Spleen (tissue), 11 donors: ENCODE results near the gene UGT1A10. TPM values are rescaled to one million over a fixed set of nuclear protein-coding genes. Genes with fewer than 3 reads are reported as not detected.

Experiments used
- DNase-seq: peaks from one replicate; pipeline ENCODE4 v3.0.0-alpha.2; 2020
- H3K27ac ChIP-seq, 8 donors: fragments of 200-600 bp; sonication (generic) in 7 of 8; 1 replicate in 4 of 8; 2 replicates in 4 of 8; pipeline versions ENCODE4 v1.5.0 to v1.8.0; 2016 to 2021; ENCODE audit warnings: inconsistent platforms in 4 of 8, mild to moderate bottlenecking in 4 of 8, moderate library complexity in 1 of 8
- H3K27me3 ChIP-seq, 7 donors: fragments of 200-600 bp; sonication (generic) in 6 of 7; replicated peaks in 1 of 7; 1 replicate in 4 of 7; 2 replicates in 3 of 7; pipeline versions ENCODE4 v1.5.0 to v1.8.0; 2016 to 2021; ENCODE audit warnings: inconsistent platforms in 3 of 7, mild to moderate bottlenecking in 1 of 7
- H3K36me3 ChIP-seq, 6 donors: fragments of 200-600 bp; sonication (generic) in 5 of 6; 1 replicate in 4 of 6; 2 replicates in 2 of 6; pipeline versions ENCODE4 v1.5.0 to v1.8.0; 2016 to 2021; ENCODE audit warnings: inconsistent platforms in 2 of 6
- H3K4me1 ChIP-seq, 6 donors: fragments of 200-600 bp; sonication (generic) in 5 of 6; 1 replicate in 3 of 6; 2 replicates in 3 of 6; pipeline versions ENCODE4 v1.5.0 to v1.8.0; 2016 to 2021; ENCODE audit warnings: inconsistent platforms in 3 of 6
- H3K4me3 ChIP-seq, 8 donors: fragments of 200-600 bp; sonication (generic) in 7 of 8; 1 replicate in 4 of 8; 2 replicates in 4 of 8; pipeline versions ENCODE4 v1.5.0 to v1.8.0; 2016 to 2021; ENCODE audit warnings: inconsistent platforms in 4 of 8, mild to moderate bottlenecking in 4 of 8, moderate library complexity in 2 of 8
- H3K9me3 ChIP-seq, 8 donors: fragments of 200-600 bp; sonication (generic) in 7 of 8; 1 replicate in 4 of 8; 2 replicates in 4 of 8; pipeline versions ENCODE4 v1.5.0 to v1.8.0; 2016 to 2021; ENCODE audit warnings: inconsistent platforms in 4 of 8
- POLR2A ChIP-seq, 3 donors: fragments of 450-650 bp; IDR thresholded peaks; one replicate each; pipeline ENCODE4 v1.5.1; 2017; ENCODE audit warnings: antibody characterized with exemption in 3 of 3, mild to moderate bottlenecking in 1 of 3
- POLR2AphosphoS5 ChIP-seq, 3 donors: sonication (generic); formaldehyde crosslinking; IDR thresholded peaks; one replicate each; pipeline ENCODE4 v1.5.1; 2017; ENCODE audit warnings: antibody characterized with exemption in 3 of 3
- WGBS, 5 donors: extraction: QIAGEN DNeasy Blood & Tissue Kit in 3 of 5; methylation state at CpG; one replicate each; pipeline versions ENCODE4 v1.1.5 to v1.1.7; 2013 to 2018; 5-methylcytosine and 5-hydroxymethylcytosine counted together
- intact Hi-C: fragments of 100-400 bp; cut with DNase I; formaldehyde crosslinking; loops from one replicate; pipeline ENCODE4 v1.15.0; 2023; ENCODE audit warnings: low total_unique reads
- polyA plus RNA-seq, 3 donors: library from polyadenylated mRNA; stranded (reverse); fragments of 200-250 nt; gene quantifications; one replicate each; pipeline ENCODE4 v1.2.1, GENCODE V29; 2013
- total RNA-seq, 7 donors: library from RNA; depleted of rRNA in 3 of 7; stranded (reverse); fragments of >200 nt in 3 of 7; fragmentation: NEBNext Ultra II Directional in 4 of 7; extraction: Animal tissue kit (Norgen Biotek cat#: 25700) in 4 of 7; gene quantifications; one replicate each; pipeline versions ENCODE4 v1.1.0 to v1.2.1, GENCODE V29; 2016 to 2021
- TF ChIP-seq, protein P1 (sequence below), 11 experiments: fragments of 200-600 bp in 7 of 11; fragments of 450-650 bp in 4 of 11; sonication (generic) in 4 of 11; IDR thresholded peaks in 8 of 11; conservative IDR thresholded peaks in 3 of 11; 1 replicate in 7 of 11; 2 replicates in 4 of 11; pipeline versions ENCODE4 v1.4.0 to v1.8.0; 2016 to 2021; ENCODE audit warnings: antibody characterized with exemption in 11 of 11, inconsistent platforms in 4 of 11, mild to moderate bottlenecking in 1 of 11
- donor health status: healthy with polysubstance abuse.
- donor health status: DM: no; HTN: no; CAD: no; lungs with moderate emphysema.
- donor health status: DM: no; HTN: no; CAD: no.
- donor health status: Bipolar disorder and iron deficiency.
- donor health status: healthy.
- donor health status: DM: no; HTN: no; CAD: no.
- donor health status: DM: yes; HTN: yes; CAD: no.

UGT1A10 gene
- total and polyA plus RNA-seq, 10 donors = 0.03 TPM; not detected in 9

DNA sequence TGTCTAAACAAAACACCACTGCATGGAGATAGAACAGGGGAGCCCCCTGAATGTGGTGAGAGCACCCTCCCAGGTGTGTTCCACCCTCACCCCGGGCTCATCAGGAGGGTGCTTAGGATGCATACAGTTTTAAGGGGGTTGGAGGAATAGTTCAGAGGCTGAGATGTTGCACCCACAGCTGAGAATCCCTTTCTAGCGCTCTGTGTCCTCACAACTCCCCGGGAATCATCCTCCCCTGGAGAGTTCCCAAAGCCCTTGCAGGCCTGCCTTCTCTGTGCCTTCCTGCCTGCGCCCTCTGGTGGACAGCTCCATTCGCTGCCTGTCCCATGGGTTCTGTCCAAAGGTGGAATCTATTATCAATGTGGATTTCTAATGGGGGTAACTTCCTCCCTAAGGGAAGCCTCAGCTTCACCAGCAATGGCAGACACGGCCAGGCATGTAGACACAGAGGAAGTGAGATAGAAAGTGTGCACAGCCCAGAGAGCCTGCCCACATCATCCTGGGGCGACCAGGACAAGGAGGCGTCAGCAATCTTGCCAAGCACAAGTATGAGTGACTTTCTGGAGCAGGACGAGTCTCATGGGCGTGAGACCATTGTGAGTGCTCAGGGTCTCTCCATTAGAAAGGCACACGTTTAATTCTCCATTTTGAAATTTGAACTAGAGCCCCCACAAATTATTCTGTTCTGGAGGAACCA is 75.2 kb downstream of the UGT1A10 start:
- Histone ChIP-seq H3K27ac (no peak overlapping the region), H3K36me3 (no peaks in the 10 kb centered on the region), H3K27me3 (peaks cover 0 to 21% (median 0%) of the 10 kb centered on the region in 7 donors), H3K9me3 (no peaks in the 10 kb centered on the region), H3K4me1 (no peaks in the 10 kb centered on the region), H3K4me3 (no peak overlapping the region)
- WGBS, 5 donors = 36 to 43% (median 38%) methylated on average over 11 of the region's 11 CpGs
- TF ChIP-seq POLR2AphosphoS5 (IDR thresholded peaks at IDR 0.05) = no peak
- TF ChIP-seq POLR2A (IDR thresholded peaks at IDR 0.05) = no peak
- TF ChIP-seq, protein P1, sequence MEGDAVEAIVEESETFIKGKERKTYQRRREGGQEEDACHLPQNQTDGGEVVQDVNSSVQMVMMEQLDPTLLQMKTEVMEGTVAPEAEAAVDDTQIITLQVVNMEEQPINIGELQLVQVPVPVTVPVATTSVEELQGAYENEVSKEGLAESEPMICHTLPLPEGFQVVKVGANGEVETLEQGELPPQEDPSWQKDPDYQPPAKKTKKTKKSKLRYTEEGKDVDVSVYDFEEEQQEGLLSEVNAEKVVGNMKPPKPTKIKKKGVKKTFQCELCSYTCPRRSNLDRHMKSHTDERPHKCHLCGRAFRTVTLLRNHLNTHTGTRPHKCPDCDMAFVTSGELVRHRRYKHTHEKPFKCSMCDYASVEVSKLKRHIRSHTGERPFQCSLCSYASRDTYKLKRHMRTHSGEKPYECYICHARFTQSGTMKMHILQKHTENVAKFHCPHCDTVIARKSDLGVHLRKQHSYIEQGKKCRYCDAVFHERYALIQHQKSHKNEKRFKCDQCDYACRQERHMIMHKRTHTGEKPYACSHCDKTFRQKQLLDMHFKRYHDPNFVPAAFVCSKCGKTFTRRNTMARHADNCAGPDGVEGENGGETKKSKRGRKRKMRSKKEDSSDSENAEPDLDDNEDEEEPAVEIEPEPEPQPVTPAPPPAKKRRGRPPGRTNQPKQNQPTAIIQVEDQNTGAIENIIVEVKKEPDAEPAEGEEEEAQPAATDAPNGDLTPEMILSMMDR (IDR thresholded peaks at IDR 0.05 in 8 of 11, conservative IDR thresholded peaks at IDR 0.05 in 3 of 11) = peak; percentile 48 to 88 (median 80)
- DNase-seq = peak; percentile 89
- intact Hi-C loops = no loop called here

DNA sequence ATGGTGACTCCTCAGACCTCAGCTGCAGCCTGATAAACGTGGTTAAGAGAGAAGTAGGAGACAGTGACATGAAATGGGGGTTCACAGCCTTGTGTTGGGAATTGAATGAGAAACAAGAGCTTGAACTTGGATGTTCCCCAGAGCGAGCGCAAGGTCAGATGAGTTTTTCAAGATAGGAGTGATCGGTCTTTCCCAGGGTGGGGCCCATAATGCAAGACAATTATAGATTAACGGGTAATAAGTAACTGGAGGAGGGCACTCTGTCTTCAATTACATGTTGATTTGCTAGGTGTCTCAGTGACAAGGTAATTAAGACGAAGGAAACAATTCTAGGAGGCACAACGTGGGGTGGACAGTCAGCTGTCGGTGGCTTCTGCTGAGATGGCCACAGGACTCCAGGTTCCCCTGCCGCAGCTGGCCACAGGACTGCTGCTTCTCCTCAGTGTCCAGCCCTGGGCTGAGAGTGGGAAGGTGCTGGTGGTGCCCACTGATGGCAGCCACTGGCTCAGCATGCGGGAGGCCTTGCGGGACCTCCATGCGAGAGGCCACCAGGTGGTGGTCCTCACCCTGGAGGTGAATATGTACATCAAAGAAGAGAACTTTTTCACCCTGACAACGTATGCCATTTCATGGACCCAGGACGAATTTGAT is 76.5 kb downstream of the UGT1A10 start, which contains the start of gene UGT1A5:
Gene UGT1A5, plus strand, starts transcription at position 297 of the 651 bp plus-strand sequence. Its CDS starts 85 bp downstream, at position 382.
- 75 to 84% (median 84%) methylated on average over 14 of the region's 14 CpGs for WGBS, 5 donors
- Histone ChIP-seq H3K4me1 (no peaks in the 10 kb centered on the region), H3K27ac (no peak within 1 kb of the TSS), H3K27me3 (peaks cover 0 to 32% (median 0%) of the 10 kb centered on the region in 7 donors), H3K36me3 (no peaks in the 10 kb centered on the region), H3K4me3 (no peak within 1 kb of the TSS), H3K9me3 (no peaks in the 10 kb centered on the region)
- TF ChIP-seq POLR2AphosphoS5 (IDR thresholded peaks at IDR 0.05) (no peak), POLR2A (IDR thresholded peaks at IDR 0.05) (no peak)
- TF ChIP-seq, protein P1 (IDR thresholded peaks at IDR 0.05 in 8 of 11, conservative IDR thresholded peaks at IDR 0.05 in 3 of 11) = no peak
- DNase-seq = no peak
- intact Hi-C loops = no loop called here

DNA sequence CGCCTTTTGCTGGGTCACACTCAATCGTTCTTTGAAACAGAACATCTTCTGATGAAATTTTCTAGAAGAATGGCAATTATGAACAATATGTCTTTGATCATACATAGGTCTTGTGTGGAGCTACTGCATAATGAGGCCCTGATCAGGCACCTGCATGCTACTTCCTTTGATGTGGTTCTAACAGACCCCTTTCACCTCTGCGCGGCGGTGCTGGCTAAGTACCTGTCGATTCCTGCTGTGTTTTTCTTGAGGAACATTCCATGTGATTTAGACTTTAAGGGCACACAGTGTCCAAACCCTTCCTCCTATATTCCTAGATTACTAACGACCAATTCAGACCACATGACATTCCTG is 77.0 kb downstream of the UGT1A10 start:
- no peaks in the 10 kb centered on the region for H3K9me3 ChIP-seq
- intact Hi-C loops = no loop called here
- no peak for DNase-seq
- no peak overlapping the region for H3K27ac ChIP-seq
- H3K36me3 ChIP-seq = no peaks in the 10 kb centered on the region
- no peaks in the 10 kb centered on the region for H3K4me1 ChIP-seq
- peaks cover 0 to 34% (median 0%) of the 10 kb centered on the region in 7 donors for H3K27me3 ChIP-seq
- WGBS, 5 donors = 66 to 79% (median 69%) methylated on average over 7 of the region's 7 CpGs
- no peak overlapping the region for H3K4me3 ChIP-seq
- TF ChIP-seq, protein P1 (IDR thresholded peaks at IDR 0.05 in 8 of 11, conservative IDR thresholded peaks at IDR 0.05 in 3 of 11) = no peak
- no peak for TF ChIP-seq POLR2AphosphoS5 (IDR thresholded peaks at IDR 0.05)
- TF ChIP-seq POLR2A (IDR thresholded peaks at IDR 0.05) = no peak

DNA sequence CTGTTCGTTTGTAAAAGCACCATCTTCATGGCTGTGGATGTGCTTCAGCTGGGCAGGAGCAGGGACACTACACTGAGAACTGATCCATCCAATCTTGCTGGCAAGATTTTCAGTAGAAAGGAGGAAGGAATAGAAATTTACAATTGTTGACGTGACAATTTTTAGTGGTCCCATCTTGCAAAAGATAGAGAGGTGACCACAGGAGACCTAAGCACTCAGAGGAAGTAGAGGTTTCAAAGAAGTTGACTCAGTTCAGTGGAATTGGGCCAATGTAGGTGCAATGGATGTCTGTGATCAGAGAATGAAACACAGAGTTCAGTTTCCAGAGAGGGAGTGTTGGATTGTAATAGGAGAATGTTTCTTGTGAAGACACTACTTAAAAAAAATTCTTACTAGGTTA is 77.9 kb downstream of the UGT1A10 start:
- Histone ChIP-seq H3K4me3 (no peak overlapping the region), H3K27ac (no peak overlapping the region), H3K9me3 (no peaks in the 10 kb centered on the region), H3K4me1 (no peaks in the 10 kb centered on the region), H3K36me3 (no peaks in the 10 kb centered on the region), H3K27me3 (peaks cover 0 to 30% (median 0%) of the 10 kb centered on the region in 7 donors)
- DNase-seq = no peak
- no peak for TF ChIP-seq POLR2AphosphoS5 (IDR thresholded peaks at IDR 0.05)
- TF ChIP-seq, protein P1 (IDR thresholded peaks at IDR 0.05 in 8 of 11, conservative IDR thresholded peaks at IDR 0.05 in 3 of 11) = no peak
- no peak for TF ChIP-seq POLR2A (IDR thresholded peaks at IDR 0.05)
- 54 to 73% (median 65%) methylated on average over 2 of the region's 2 CpGs for WGBS, 5 donors
- intact Hi-C loops = no loop called here
